CD8-positive, alpha-beta memory T cell (primary cell): ENCODE measurements around the gene DNAJC6. TPM values are rescaled to one million over a fixed set of nuclear protein-coding genes. Genes with fewer than 3 reads are reported as not detected.

ENCODE experiments used
- CTCF ChIA-PET: fragments of 350-600 bp; sonication (Branson Sonifier 250); formaldehyde crosslinking; loops from one replicate; lab custom pipeline; 2021; ENCODE audit warnings: antibody characterized with exemption; lab: Charles Lee
- POLR2A ChIA-PET: fragments of 350-600 bp; sonication (Branson Sonifier 250); formaldehyde crosslinking; loops from one replicate; lab custom pipeline; 2021; ENCODE audit warnings: antibody characterized with exemption; lab: Charles Lee
- DNase-seq, 5 donors: peaks; one replicate each; pipeline versions ENCODE4 v3.0.0 to v3.0.0-alpha.2; 2020 to 2022; ENCODE audit warnings: mixed read lengths in 1 of 5
- H3K27ac ChIP-seq: one replicate; pipeline ENCODE4 v1.7.0; 2013; ENCODE audit warnings: low read depth, mild to moderate bottlenecking, low read length, moderate library complexity
- H3K27me3 ChIP-seq: 2 replicates; pipeline ENCODE4 v1.7.0; 2013; ENCODE audit warnings: low read length, mild to moderate bottlenecking; ENCODE audit not compliant: insufficient read depth, poor library complexity, severe bottlenecking
- H3K36me3 ChIP-seq: 2 replicates; pipeline ENCODE4 v1.7.0; 2013; ENCODE audit warnings: mild to moderate bottlenecking, low read length, moderate library complexity; ENCODE audit not compliant: insufficient read depth
- H3K4me1 ChIP-seq: 2 replicates; pipeline ENCODE4 v1.7.0; 2013; ENCODE audit warnings: mild to moderate bottlenecking, low read length, moderate library complexity; ENCODE audit not compliant: insufficient read depth
- H3K4me3 ChIP-seq: 2 replicates; pipeline ENCODE4 v1.7.0; 2013; ENCODE audit warnings: mild to moderate bottlenecking, low read length
- H3K9me3 ChIP-seq: 2 replicates; pipeline ENCODE4 v1.7.0; 2013; ENCODE audit warnings: mild to moderate bottlenecking, low read length
- H3K27ac Mint-ChIP-seq, 8 donors: one replicate each; pipeline ENCODE4 v1.8.0; 2020 to 2021; ENCODE audit warnings: mixed read lengths in 8 of 8, mild to moderate bottlenecking in 6 of 8, inconsistent platforms in 3 of 8, moderate library complexity in 3 of 8
- H3K27me3 Mint-ChIP-seq, 2 donors: one replicate each; pipeline ENCODE4 v1.8.0; 2020 to 2021; ENCODE audit warnings: mixed read lengths in 2 of 2, mild to moderate bottlenecking in 1 of 2, moderate library complexity in 1 of 2
- H3K36me3 Mint-ChIP-seq, 3 donors: one replicate each; pipeline ENCODE4 v1.8.0; 2020 to 2021; ENCODE audit warnings: mixed read lengths in 3 of 3, inconsistent platforms in 1 of 3, mild to moderate bottlenecking in 1 of 3
- H3K4me1 Mint-ChIP-seq, 3 donors: one replicate each; pipeline ENCODE4 v1.8.0; 2020 to 2021; ENCODE audit warnings: mixed read lengths in 3 of 3, inconsistent platforms in 1 of 3, mild to moderate bottlenecking in 1 of 3
- H3K4me3 Mint-ChIP-seq, 7 donors: one replicate each; pipeline ENCODE4 v1.8.0; 2020 to 2021; ENCODE audit warnings: mixed read lengths in 7 of 7, mild to moderate bottlenecking in 6 of 7, moderate library complexity in 4 of 7, inconsistent platforms in 2 of 7
- H3K9me3 Mint-ChIP-seq, 5 donors: one replicate each; pipeline ENCODE4 v1.8.0; 2020 to 2022; ENCODE audit warnings: mixed read lengths in 5 of 5, mild to moderate bottlenecking in 3 of 5, moderate library complexity in 2 of 5, inconsistent platforms in 1 of 5
- polyA plus RNA-seq: library from polyadenylated mRNA; unstranded; fragments of 300-500 nt; fragmentation: Illumina TruSeq; gene quantifications from one replicate; pipeline ENCODE4 v1.2.3, GENCODE V29; 2021
- total RNA-seq, 2 experiments: library from RNA; stranded (reverse); gene quantifications; one replicate each; pipeline ENCODE4 v1.2.3, GENCODE V29; 2021

The DNAJC6 gene
- total and polyA plus RNA-seq, 3 experiments from 2014 or later: 1.0 to 5.6 (median 5.1) TPM

GRCh38 chr1:65459397-65459768 is 150.0 kb downstream of the DNAJC6 start:
- Mint-ChIP-seq H3K27ac (no peak overlapping the region), H3K4me1 (peaks cover 16 to 26% (median 25%) of the 10 kb centered on the region in 3 donors), H3K9me3 (peaks cover 3 to 38% (median 14%) of the 10 kb centered on the region in 5 donors), H3K27me3 (no peaks in the 10 kb centered on the region), H3K36me3 (peaks cover 2 to 32% (median 7%) of the 10 kb centered on the region in 3 donors), H3K4me3 (no peak overlapping the region)
- Histone ChIP-seq H3K4me1 (no peaks in the 10 kb centered on the region), H3K27me3 (no peaks in the 10 kb centered on the region), H3K4me3 (no peak overlapping the region), H3K27ac (no peak overlapping the region), H3K9me3 (no peaks in the 10 kb centered on the region), H3K36me3 (no peaks in the 10 kb centered on the region)
- ChIA-PET CTCF (interaction anchor here (1.1 to 1.4 kb wide), 5 partner anchors 10 to 65 kb away, joined by 3 to 4 read pairs (median 3); no protein-coding TSS in a partner anchor), POLR2A (no interaction called here)
- no peak for DNase-seq

Other genes starting within 250 kb of the DNAJC6 start
- gene AK4, start 161.3 kb upstream of the DNAJC6 start, total RNA-seq: 10 to 100 TPM; 29.9 to 32.2 TPM
- gene AK4, start 161.3 kb upstream of the DNAJC6 start, polyA plus RNA-seq: 0.08 TPM
- gene LEPR, start 111.1 kb downstream of the DNAJC6 start, total RNA-seq: 1 to 10 TPM; 1.5 to 1.8 TPM
- 3.1 TPM for gene LEPR, start 111.1 kb downstream of the DNAJC6 start, polyA plus RNA-seq
- 10 to 100 TPM; 16.4 to 21.6 TPM for gene LEPROT, start 111.1 kb downstream of the DNAJC6 start, total RNA-seq
- 18.1 TPM for gene LEPROT, start 111.1 kb downstream of the DNAJC6 start, polyA plus RNA-seq